HepG2 (cell line): Measurements from ENCODE around the gene PIGC. TPM values are rescaled to one million over a fixed set of nuclear protein-coding genes. Genes with fewer than 3 reads are reported as not detected.

Experiments
- ATAC-seq: fragments of 200-7000 bp; cut with Tn5 transposase; 3 replicates; pipeline ENCODE4 v1.9.1; 2020; ENCODE audit warnings: mild to moderate bottlenecking, moderate library complexity
- BruUV-seq: library from RNA; stranded (reverse); fragments of 400-500 nt; replicated peaks from 2 replicates; lab custom pipeline; 2021; lab: Mats Ljungman, UMichigan
- CTCF ChIA-PET: fragments of 300-600 bp; formaldehyde crosslinking; extraction: SDS; loops from one replicate; lab custom pipeline; 2021; ENCODE audit warnings: low total read pairs, inconsistent platforms, low intra/inter-chr PET ratio; lab: Yijun Ruan, JAX
- POLR2A ChIA-PET: fragments of 350-600 bp; sonication (Branson Sonifier 250); formaldehyde crosslinking; loops from one replicate; lab custom pipeline; 2020; ENCODE audit warnings: antibody characterized with exemption, inconsistent platforms; lab: Yijun Ruan, JAX
- DNase-seq: peaks from one replicate; pipeline ENCODE4 v3.0.0-alpha.2; 2015; ENCODE audit warnings: low spot score
- FAIRE-seq: peaks from 3 replicates; lab custom pipeline; 2011; peaks lifted over from hg19 to GRCh38; lab: Jason Lieb, UNC
- H2AFZ ChIP-seq: one replicate; pipeline ENCODE4 v1.6.1; 2011; ENCODE audit warnings: low read length, inconsistent platforms
- H3K27ac ChIP-seq: fragments of 300-600 bp; 3 replicates; pipeline ENCODE4 v1.8.0; 2011; ENCODE audit warnings: mixed run types, mild to moderate bottlenecking, mixed read lengths, low read length, inconsistent platforms; ENCODE audit not compliant: insufficient read depth; ENCODE audit errors: extremely low read length
- H3K27me3 ChIP-seq, 2 experiments: fragments of 200-600 bp in 1 of 2; 2 replicates in 1 of 2; 3 replicates in 1 of 2; pipeline versions ENCODE4 v1.6.0 to v1.8.0; 2011; ENCODE audit warnings: low read length in 2 of 2, mild to moderate bottlenecking in 2 of 2, moderate library complexity in 2 of 2, inconsistent platforms in 1 of 2; ENCODE audit not compliant: insufficient read depth in 2 of 2, control insufficient read depth in 1 of 2
- H3K36me3 ChIP-seq, 2 experiments: fragments of 200-600 bp in 1 of 2; replicated peaks in 1 of 2; 2 replicates in 1 of 2; 3 replicates in 1 of 2; pipeline versions ENCODE4 v1.5.1 to v1.8.0; 2011; ENCODE audit warnings: low read length in 2 of 2, inconsistent platforms in 1 of 2; ENCODE audit not compliant: insufficient read depth in 2 of 2, control insufficient read depth in 1 of 2
- H3K4me1 ChIP-seq: 2 replicates; pipeline ENCODE4 v1.5.1; 2012; ENCODE audit warnings: low read length, inconsistent platforms; ENCODE audit not compliant: insufficient read depth
- H3K4me2 ChIP-seq: 2 replicates; pipeline ENCODE4 v1.6.0; 2011; ENCODE audit warnings: low read depth, low read length, inconsistent platforms
- H3K4me3 ChIP-seq, 3 experiments: fragments of 200-600 bp in 1 of 3; sonication (generic), shearing (Covaris generic) in 1 of 3; replicated peaks in 1 of 3; 2 replicates each; pipeline ENCODE4 v1.5.1; 2011 to 2016; ENCODE audit warnings: low read length in 3 of 3, inconsistent platforms in 2 of 3, low read depth in 2 of 3, mild to moderate bottlenecking in 2 of 3, control low read depth in 1 of 3, mixed read lengths in 1 of 3; ENCODE audit not compliant: insufficient read depth in 1 of 3
- H3K79me2 ChIP-seq: one replicate; pipeline ENCODE4 v1.6.1; 2011; ENCODE audit warnings: low read length, inconsistent platforms; ENCODE audit not compliant: insufficient read depth
- H3K9ac ChIP-seq: 2 replicates; pipeline ENCODE4 v1.6.0; 2011; ENCODE audit warnings: mild to moderate bottlenecking, low read depth, low read length, inconsistent platforms; ENCODE audit not compliant: insufficient read depth
- H3K9me3 ChIP-seq: 2 replicates; pipeline ENCODE4 v1.5.1; 2012; ENCODE audit warnings: mild to moderate bottlenecking, low read length
- H4K20me1 ChIP-seq: 2 replicates; pipeline ENCODE4 v1.6.0; 2011; ENCODE audit warnings: inconsistent platforms, mild to moderate bottlenecking, low read length, moderate library complexity; ENCODE audit not compliant: insufficient read depth
- KAT8 ChIP-seq: IDR thresholded peaks from 2 replicates; pipeline ENCODE4 v1.6.1; 2016; ENCODE audit warnings: missing genetic modification reagents, missing compliant biosample characterization
- MBD4 ChIP-seq: IDR thresholded peaks from 2 replicates; pipeline ENCODE4 v1.6.1; 2012; ENCODE audit warnings: low read length, inconsistent platforms, borderline replicate concordance
- RXRB ChIP-seq: IDR thresholded peaks from 2 replicates; pipeline ENCODE4 v1.6.1; 2016; ENCODE audit warnings: borderline replicate concordance, missing genetic modification reagents, missing compliant biosample characterization
- SAP130 ChIP-seq: IDR thresholded peaks from 2 replicates; pipeline ENCODE4 v1.6.1; 2016; ENCODE audit warnings: low read depth
- WGBS: methylation state at CpG from one replicate; pipeline ENCODE4 v1.1.6; 2017; ENCODE audit warnings: low lambda C conversion rate; 5-methylcytosine and 5-hydroxymethylcytosine counted together
- in situ Hi-C: cut with HindIII; loops from 2 replicates; pipeline ENCODE4 v1.10.0; 2017; ENCODE audit warnings: low pct_unique_long_range_greater_than_20kb; ENCODE audit not compliant: extremely low pct_ligation_motif_present
- intact Hi-C: fragments of 100-400 bp; cut with micrococcal nuclease; formaldehyde crosslinking; loops from one replicate; pipeline ENCODE4 v1.10.0; 2022; ENCODE audit not compliant: unreplicated experiment
- polyA plus RNA-seq, 8 experiments: library from polyadenylated mRNA; depleted of rRNA in 3 of 8; stranded (reverse) in 7 of 8; unstranded in 1 of 8; fragments of >200 nt; fragmentation: Illumina TruSeq in 4 of 8; extraction: Trizol in 4 of 8; gene quantifications; 2 replicates each; pipeline versions ENCODE4 v1.2.1 to v1.2.3, GENCODE V29; 2011 to 2016; ENCODE audit warnings: low read depth in 4 of 8, missing spikeins in 1 of 8, mixed read lengths in 1 of 8; ENCODE audit not compliant: insufficient read depth in 1 of 8
- total RNA-seq, 5 experiments: library from RNA; depleted of rRNA; stranded (reverse); fragments of >200 nt; fragmentation: Illumina TruSeq; extraction: Trizol; gene quantifications; 2 replicates each; pipeline ENCODE4 v1.2.3, GENCODE V29; 2016; ENCODE audit warnings: low read depth in 1 of 5
- TF ChIP-seq, protein P1 (sequence below): IDR thresholded peaks from 2 replicates; pipeline ENCODE4 v1.4.0; 2020; ENCODE audit warnings: mild to moderate bottlenecking, missing genetic modification reagents
- TF ChIP-seq, protein P2 (sequence below): sonication (generic); formaldehyde crosslinking; IDR thresholded peaks from 2 replicates; pipeline ENCODE4 v1.5.0; 2020; ENCODE audit warnings: mild to moderate bottlenecking, missing genetic modification reagents
- TF ChIP-seq, protein P3 (sequence below): IDR thresholded peaks from 2 replicates; pipeline ENCODE4 v1.6.1; 2012; ENCODE audit warnings: low read depth, low read length, improper control_type of control experiment
- TF ChIP-seq, protein P4 (sequence below): IDR thresholded peaks from 2 replicates; pipeline ENCODE4 v1.6.1; 2016; ENCODE audit warnings: mild to moderate bottlenecking
- TF ChIP-seq, protein P5 (sequence below): sonication (generic); formaldehyde crosslinking; IDR thresholded peaks from 2 replicates; pipeline ENCODE4 v1.5.0; 2020; ENCODE audit warnings: mild to moderate bottlenecking, missing genetic modification reagents, moderate library complexity

The PIGC gene
- total and polyA plus RNA-seq, 2 of the 13 experiments (the other 11 are each of a cell fraction or from before 2014, with no cell fraction given), result 26.7 to 29.5 TPM

DNA sequence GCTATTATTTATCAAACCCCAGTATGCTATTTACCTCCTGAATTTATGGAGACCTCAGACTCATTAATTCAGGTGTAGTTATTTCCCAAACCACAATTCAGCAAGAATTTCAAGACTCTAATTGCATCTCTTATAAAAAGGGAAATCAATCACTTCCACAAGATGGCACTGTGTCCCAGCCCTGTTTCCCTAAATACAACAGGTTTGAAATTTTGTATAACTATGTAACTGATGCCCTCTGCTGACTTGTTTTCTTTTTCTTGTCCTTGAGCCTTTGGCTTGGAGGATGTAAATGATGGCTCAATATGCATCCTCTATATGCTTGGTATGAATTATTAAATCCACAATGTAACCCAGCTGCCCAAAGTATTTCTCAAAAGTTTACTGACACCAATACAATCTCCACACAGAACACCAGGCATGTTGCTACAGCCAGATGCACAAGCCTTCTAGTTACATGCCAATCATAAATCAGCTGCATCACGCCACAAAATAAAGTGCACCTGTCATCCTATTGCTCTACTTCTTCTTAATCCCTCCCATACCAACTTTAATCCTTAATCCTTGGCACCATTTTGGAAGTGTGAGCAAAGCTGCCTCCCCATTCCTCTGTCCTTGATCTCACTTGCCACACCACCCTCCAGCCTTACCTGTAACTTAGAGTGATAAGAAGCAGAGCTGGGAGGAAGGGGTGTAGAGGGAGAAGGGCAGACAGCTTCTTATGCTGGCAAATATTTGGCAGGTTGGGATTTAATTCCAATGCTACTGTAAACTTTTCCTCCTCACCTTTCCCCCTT, 14.3 kb downstream of the PIGC start:
- BruUV-seq, result no TSS peak
- ChIA-PET CTCF (interaction anchor here (1.5 to 2.2 kb wide), 4 partner anchors 15 to 427 kb away, joined by 6 to 19 read pairs (median 15); partner anchors contain the start of gene PIGC), POLR2A (no interaction called here)
- no peak overlapping the region for H3K4me3 ChIP-seq
- H3K27me3 ChIP-seq, result no peaks in the 10 kb centered on the region
- in situ Hi-C loops (loop anchor here (10.0 kb wide), 1 partner anchor 295 kb away; no protein-coding TSS in a partner anchor), intact Hi-C loops (loop anchor here (1.0 to 2.0 kb wide), 3 partner anchors 15 to 427 kb away; partner anchors contain the start of gene PIGC)
- peak; percentile 63 for DNase-seq
- ATAC-seq, result peak; percentile 74
- H4K20me1 ChIP-seq, result no peaks in the 10 kb centered on the region
- no peaks in the 10 kb centered on the region for H3K79me2 ChIP-seq
- H3K9me3 ChIP-seq, result no peaks in the 10 kb centered on the region
- no peaks in the 10 kb centered on the region for H3K36me3 ChIP-seq
- peak; percentile 70 for FAIRE-seq
- WGBS, result 92% methylated on average over 1 of the region's 1 CpG
- no peak overlapping the region for H2AFZ ChIP-seq
- no peak overlapping the region for H3K9ac ChIP-seq
- H3K27ac ChIP-seq, result no peak overlapping the region
- peaks cover 26% of the 10 kb centered on the region for H3K4me1 ChIP-seq
- H3K4me2 ChIP-seq, result no peak overlapping the region
- TF ChIP-seq SAP130 (CRISPR knock-in tag) (0 out of 2 replicates have a peak, but pooled peaks have one; percentile 25), KAT8 (CRISPR knock-in tag) (0 out of 2 replicates have a peak, but pooled peaks have one; percentile 29), RXRB (peak; percentile 13; the same call in 1 of the 2 replicates), MBD4 (no peak)
- TF ChIP-seq, protein P1, sequence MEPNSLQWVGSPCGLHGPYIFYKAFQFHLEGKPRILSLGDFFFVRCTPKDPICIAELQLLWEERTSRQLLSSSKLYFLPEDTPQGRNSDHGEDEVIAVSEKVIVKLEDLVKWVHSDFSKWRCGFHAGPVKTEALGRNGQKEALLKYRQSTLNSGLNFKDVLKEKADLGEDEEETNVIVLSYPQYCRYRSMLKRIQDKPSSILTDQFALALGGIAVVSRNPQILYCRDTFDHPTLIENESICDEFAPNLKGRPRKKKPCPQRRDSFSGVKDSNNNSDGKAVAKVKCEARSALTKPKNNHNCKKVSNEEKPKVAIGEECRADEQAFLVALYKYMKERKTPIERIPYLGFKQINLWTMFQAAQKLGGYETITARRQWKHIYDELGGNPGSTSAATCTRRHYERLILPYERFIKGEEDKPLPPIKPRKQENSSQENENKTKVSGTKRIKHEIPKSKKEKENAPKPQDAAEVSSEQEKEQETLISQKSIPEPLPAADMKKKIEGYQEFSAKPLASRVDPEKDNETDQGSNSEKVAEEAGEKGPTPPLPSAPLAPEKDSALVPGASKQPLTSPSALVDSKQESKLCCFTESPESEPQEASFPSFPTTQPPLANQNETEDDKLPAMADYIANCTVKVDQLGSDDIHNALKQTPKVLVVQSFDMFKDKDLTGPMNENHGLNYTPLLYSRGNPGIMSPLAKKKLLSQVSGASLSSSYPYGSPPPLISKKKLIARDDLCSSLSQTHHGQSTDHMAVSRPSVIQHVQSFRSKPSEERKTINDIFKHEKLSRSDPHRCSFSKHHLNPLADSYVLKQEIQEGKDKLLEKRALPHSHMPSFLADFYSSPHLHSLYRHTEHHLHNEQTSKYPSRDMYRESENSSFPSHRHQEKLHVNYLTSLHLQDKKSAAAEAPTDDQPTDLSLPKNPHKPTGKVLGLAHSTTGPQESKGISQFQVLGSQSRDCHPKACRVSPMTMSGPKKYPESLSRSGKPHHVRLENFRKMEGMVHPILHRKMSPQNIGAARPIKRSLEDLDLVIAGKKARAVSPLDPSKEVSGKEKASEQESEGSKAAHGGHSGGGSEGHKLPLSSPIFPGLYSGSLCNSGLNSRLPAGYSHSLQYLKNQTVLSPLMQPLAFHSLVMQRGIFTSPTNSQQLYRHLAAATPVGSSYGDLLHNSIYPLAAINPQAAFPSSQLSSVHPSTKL, result peak; percentile 45
- TF ChIP-seq, protein P2, sequence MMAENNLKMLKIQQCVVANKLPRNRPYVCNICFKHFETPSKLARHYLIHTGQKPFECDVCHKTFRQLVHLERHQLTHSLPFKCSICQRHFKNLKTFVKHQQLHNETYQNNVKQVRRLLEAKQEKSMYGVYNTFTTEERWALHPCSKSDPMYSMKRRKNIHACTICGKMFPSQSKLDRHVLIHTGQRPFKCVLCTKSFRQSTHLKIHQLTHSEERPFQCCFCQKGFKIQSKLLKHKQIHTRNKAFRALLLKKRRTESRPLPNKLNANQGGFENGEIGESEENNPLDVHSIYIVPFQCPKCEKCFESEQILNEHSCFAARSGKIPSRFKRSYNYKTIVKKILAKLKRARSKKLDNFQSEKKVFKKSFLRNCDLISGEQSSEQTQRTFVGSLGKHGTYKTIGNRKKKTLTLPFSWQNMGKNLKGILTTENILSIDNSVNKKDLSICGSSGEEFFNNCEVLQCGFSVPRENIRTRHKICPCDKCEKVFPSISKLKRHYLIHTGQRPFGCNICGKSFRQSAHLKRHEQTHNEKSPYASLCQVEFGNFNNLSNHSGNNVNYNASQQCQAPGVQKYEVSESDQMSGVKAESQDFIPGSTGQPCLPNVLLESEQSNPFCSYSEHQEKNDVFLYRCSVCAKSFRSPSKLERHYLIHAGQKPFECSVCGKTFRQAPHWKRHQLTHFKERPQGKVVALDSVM (CRISPR knock-in tag), result no peak
- TF ChIP-seq, protein P3, sequence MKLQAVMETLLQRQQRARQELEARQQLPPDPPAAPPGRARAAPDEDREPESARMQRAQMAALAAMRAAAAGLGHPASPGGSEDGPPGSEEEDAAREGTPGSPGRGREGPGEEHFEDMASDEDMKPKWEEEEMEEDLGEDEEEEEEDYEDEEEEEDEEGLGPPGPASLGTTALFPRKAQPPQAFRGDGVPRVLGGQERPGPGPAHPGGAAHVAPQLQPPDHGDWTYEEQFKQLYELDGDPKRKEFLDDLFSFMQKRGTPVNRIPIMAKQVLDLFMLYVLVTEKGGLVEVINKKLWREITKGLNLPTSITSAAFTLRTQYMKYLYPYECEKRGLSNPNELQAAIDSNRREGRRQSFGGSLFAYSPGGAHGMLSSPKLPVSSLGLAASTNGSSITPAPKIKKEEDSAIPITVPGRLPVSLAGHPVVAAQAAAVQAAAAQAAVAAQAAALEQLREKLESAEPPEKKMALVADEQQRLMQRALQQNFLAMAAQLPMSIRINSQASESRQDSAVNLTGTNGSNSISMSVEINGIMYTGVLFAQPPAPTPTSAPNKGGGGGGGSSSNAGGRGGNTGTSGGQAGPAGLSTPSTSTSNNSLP, result peak; percentile 40; the same call in 1 of the 2 replicates
- TF ChIP-seq, protein P4, sequence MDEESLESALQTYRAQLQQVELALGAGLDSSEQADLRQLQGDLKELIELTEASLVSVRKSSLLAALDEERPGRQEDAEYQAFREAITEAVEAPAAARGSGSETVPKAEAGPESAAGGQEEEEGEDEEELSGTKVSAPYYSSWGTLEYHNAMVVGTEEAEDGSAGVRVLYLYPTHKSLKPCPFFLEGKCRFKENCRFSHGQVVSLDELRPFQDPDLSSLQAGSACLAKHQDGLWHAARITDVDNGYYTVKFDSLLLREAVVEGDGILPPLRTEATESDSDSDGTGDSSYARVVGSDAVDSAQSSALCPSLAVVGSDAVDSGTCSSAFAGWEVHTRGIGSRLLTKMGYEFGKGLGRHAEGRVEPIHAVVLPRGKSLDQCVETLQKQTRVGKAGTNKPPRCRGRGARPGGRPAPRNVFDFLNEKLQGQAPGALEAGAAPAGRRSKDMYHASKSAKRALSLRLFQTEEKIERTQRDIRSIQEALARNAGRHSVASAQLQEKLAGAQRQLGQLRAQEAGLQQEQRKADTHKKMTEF (CRISPR knock-in tag), result 0 out of 2 replicates have a peak, but pooled peaks have one; percentile 20
- TF ChIP-seq, protein P5, sequence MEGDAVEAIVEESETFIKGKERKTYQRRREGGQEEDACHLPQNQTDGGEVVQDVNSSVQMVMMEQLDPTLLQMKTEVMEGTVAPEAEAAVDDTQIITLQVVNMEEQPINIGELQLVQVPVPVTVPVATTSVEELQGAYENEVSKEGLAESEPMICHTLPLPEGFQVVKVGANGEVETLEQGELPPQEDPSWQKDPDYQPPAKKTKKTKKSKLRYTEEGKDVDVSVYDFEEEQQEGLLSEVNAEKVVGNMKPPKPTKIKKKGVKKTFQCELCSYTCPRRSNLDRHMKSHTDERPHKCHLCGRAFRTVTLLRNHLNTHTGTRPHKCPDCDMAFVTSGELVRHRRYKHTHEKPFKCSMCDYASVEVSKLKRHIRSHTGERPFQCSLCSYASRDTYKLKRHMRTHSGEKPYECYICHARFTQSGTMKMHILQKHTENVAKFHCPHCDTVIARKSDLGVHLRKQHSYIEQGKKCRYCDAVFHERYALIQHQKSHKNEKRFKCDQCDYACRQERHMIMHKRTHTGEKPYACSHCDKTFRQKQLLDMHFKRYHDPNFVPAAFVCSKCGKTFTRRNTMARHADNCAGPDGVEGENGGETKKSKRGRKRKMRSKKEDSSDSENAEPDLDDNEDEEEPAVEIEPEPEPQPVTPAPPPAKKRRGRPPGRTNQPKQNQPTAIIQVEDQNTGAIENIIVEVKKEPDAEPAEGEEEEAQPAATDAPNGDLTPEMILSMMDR (CRISPR knock-in tag), result peak; percentile 75
